HEK293T (cell line): ENCODE data around the gene NF1.

ENCODE experiments used
- ARNT ChIP-seq: fragments of 450-650 bp; IDR thresholded peaks from 2 replicates; pipeline ENCODE4 v1.6.1; 2017; ENCODE audit warnings: mild to moderate bottlenecking
- BHLHE40 ChIP-seq: fragments of 450-650 bp; IDR thresholded peaks from 2 replicates; pipeline ENCODE4 v1.6.1; 2016; ENCODE audit warnings: mild to moderate bottlenecking, moderate library complexity, borderline replicate concordance
- CTBP1 ChIP-seq: fragments of 450-650 bp; IDR thresholded peaks from 2 replicates; pipeline ENCODE4 v1.6.1; 2016; ENCODE audit warnings: borderline replicate concordance
- ELF4 ChIP-seq: fragments of 450-650 bp; IDR thresholded peaks from 2 replicates; pipeline ENCODE4 v1.6.1; 2017; ENCODE audit warnings: antibody characterized with exemption
- FOXA1 ChIP-seq: fragments of 450-650 bp; IDR thresholded peaks from 2 replicates; pipeline ENCODE4 v1.6.1; 2016; ENCODE audit warnings: mild to moderate bottlenecking
- FOXK2 ChIP-seq: fragments of 450-650 bp; IDR thresholded peaks from 2 replicates; pipeline ENCODE4 v1.6.1; 2016; ENCODE audit warnings: mild to moderate bottlenecking
- FOXM1 ChIP-seq: fragments of 450-650 bp; IDR thresholded peaks from 2 replicates; pipeline ENCODE4 v1.6.1; 2017; ENCODE audit warnings: mild to moderate bottlenecking, borderline replicate concordance
- HDGF ChIP-seq: fragments of 450-650 bp; IDR thresholded peaks from 2 replicates; pipeline ENCODE4 v1.6.1; 2017; ENCODE audit warnings: antibody characterized with exemption, borderline replicate concordance
- L3MBTL2 ChIP-seq: fragments of 450-650 bp; conservative IDR thresholded peaks from 2 replicates; pipeline ENCODE4 v1.6.1; 2016; ENCODE audit warnings: mild to moderate bottlenecking
- SP1 ChIP-seq: fragments of 450-650 bp; IDR thresholded peaks from 2 replicates; pipeline ENCODE4 v1.6.1; 2017
- SUZ12 ChIP-seq: fragments of 450-650 bp; IDR thresholded peaks from 2 replicates; pipeline ENCODE4 v1.6.1; 2016; ENCODE audit warnings: mild to moderate bottlenecking
- TARDBP ChIP-seq: fragments of 450-650 bp; IDR thresholded peaks from 2 replicates; pipeline ENCODE4 v1.6.1; 2016
- ZNF384 ChIP-seq: fragments of 450-650 bp; IDR thresholded peaks from 2 replicates; pipeline ENCODE4 v1.6.1; 2016
- TF ChIP-seq, protein P1 (sequence below): fragments of 450-650 bp; IDR thresholded peaks from 2 replicates; pipeline ENCODE4 v1.6.1; 2016

DNA sequence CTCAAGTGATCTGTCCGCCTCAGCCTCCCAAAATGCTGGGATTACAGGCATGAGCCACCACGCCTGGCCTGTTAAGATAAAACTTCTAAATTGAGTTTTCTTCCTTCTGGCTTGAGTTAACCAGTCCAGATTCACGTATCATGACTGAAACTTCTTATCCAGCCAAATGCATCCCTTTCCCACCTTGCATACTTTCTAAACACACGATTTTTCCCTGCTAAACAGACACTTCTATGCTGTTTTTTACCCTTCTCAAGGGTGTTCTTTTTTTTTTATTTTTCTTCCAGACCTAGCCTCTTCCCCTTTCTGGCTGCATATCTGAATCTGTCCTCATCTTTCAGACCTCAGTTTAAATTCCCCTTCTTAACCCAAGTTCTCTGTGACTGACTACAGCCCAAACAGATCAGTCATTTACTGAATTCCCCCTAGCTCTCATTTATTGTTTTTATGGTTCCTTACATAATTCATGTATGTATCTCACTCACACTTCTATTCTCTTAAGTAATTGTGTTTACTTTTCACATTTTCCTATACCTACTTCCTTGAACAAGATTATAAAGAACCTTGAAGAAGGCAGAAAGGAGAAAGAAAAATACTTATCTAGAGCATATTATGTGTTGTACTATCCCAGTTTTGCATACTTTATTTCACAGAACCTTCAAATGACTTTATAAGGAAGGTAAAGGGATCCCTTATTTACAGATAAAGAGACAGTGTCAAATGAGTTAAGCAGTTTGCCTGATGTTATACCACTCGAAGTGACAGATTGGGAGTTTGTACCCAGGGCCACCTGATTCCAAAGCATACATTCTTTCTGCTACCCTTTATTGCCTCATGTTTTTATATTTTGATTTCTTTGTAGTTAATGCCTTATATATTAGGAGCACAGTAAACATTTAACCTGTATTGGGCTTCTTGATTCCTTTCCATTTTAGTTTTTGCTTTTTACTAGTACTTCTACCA lies 213.9 kb downstream of the NF1 start:
- TF ChIP-seq SP1 (no peak), FOXM1 (no peak), BHLHE40 (no peak), ZNF384 (no peak), ELF4 (no peak), ARNT (no peak), CTBP1 (no peak), SUZ12 (no peak), TARDBP (no peak), FOXK2 (no peak), HDGF (no peak), FOXA1 (no peak), L3MBTL2 (no peak)
- TF ChIP-seq, protein P1, sequence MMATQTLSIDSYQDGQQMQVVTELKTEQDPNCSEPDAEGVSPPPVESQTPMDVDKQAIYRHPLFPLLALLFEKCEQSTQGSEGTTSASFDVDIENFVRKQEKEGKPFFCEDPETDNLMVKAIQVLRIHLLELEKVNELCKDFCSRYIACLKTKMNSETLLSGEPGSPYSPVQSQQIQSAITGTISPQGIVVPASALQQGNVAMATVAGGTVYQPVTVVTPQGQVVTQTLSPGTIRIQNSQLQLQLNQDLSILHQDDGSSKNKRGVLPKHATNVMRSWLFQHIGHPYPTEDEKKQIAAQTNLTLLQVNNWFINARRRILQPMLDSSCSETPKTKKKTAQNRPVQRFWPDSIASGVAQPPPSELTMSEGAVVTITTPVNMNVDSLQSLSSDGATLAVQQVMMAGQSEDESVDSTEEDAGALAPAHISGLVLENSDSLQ, result no peak
